ENCODE results near the gene CHKA.
"Not testable (repeated sequence)": the region's sequence is repeated elsewhere in the genome, so short reads cannot be mapped to it uniquely, and the experiment has no call there.

Gene CHKA

GRCh38 chr11:68113986-68114385, 7.2 kb downstream of the CHKA start:
- TF ChIP-seq Cebpa-rat (IDR thresholded peaks at IDR 0.05), result no peak
- Histone ChIP-seq H3K9ac (0 out of 22 replicates have a peak overlapping the region, but pooled peaks of 2 of the 11 experiments have one; percentile 23 to 26), H4K20me1 (peaks cover 34 to 99% (median 67%) of the 10 kb centered on the region in 11 experiments; a peak in 20 of 22 replicates)

GRCh38 chr11:68107689-68108088, 13.5 kb downstream of the CHKA start:
- no peak for TF ChIP-seq Cebpa-rat (IDR thresholded peaks at IDR 0.05)
- peaks cover 11 to 48% (median 21%) of the 10 kb centered on the region in 11 experiments; a peak in 20 of 22 replicates for H3K36me3 ChIP-seq
- H3K9ac ChIP-seq, result no peak overlapping the region
- H3K4me2 ChIP-seq, result peak overlapping the region in 2 of 11 experiments; percentile 15 to 23; a peak in 3 of 22 replicates
- H3K4me1 ChIP-seq, result peaks cover 0 to 33% (median 10%) of the 10 kb centered on the region in 10 experiments; a peak in 10 of 20 replicates
- peaks cover 29 to 98% (median 58%) of the 10 kb centered on the region in 11 experiments; a peak in 19 of 22 replicates for H4K20me1 ChIP-seq
- no peak overlapping the region for H3K4me3 ChIP-seq
- H3K27me3 ChIP-seq, result no peaks in the 10 kb centered on the region
- H3K9me3 ChIP-seq (replicated peaks in 1 of 11), result peaks cover 0 to 8% (median 4%) of the 10 kb centered on the region in 11 experiments; a peak in 9 of 22 replicates
- no peak overlapping the region for H3K27ac ChIP-seq

More at GRCh38 chr11:68113986-68114385, 7.2 kb downstream of the CHKA start:
- Histone ChIP-seq H3K4me3 (no peak overlapping the region), H3K4me2 (peak overlapping the region in 3 of 11 experiments; percentile 47 to 95 (median 91); a peak in 6 of 22 replicates), H3K36me3 (peaks cover 0 to 62% (median 38%) of the 10 kb centered on the region in 11 experiments; a peak in 17 of 22 replicates), H3K27ac (peak overlapping the region in 3 of 11 experiments; percentile 12 to 58 (median 31); a peak in 1 of 22 replicates), H3K4me1 (peaks cover 14 to 77% (median 29%) of the 10 kb centered on the region in 10 experiments), H3K9me3 (replicated peaks in 1 of 11) (no peaks in the 10 kb centered on the region), H3K27me3 (no peaks in the 10 kb centered on the region)

- no peak overlapping the region for H3K4me3 ChIP-seq
- H3K4me1 ChIP-seq, result peaks cover 0 to 34% (median 11%) of the 10 kb centered on the region in 10 experiments; a peak in 14 of 20 replicates
- peaks cover 11 to 46% (median 22%) of the 10 kb centered on the region in 11 experiments; a peak in 20 of 22 replicates for H3K36me3 ChIP-seq
- H3K9me3 ChIP-seq (replicated peaks in 1 of 11), result peaks cover 0 to 14% (median 9%) of the 10 kb centered on the region in 11 experiments; a peak in 9 of 22 replicates
- no peak for TF ChIP-seq Cebpa-rat (IDR thresholded peaks at IDR 0.05)
- peaks cover 29 to 99% (median 58%) of the 10 kb centered on the region in 11 experiments; a peak in 19 of 22 replicates for H4K20me1 ChIP-seq
- no peaks in the 10 kb centered on the region for H3K27me3 ChIP-seq
- H3K9ac ChIP-seq, result no peak overlapping the region
- no peak overlapping the region for H3K4me2 ChIP-seq
- no peak overlapping the region for H3K27ac ChIP-seq
Observed at GRCh38 chr11:68106165-68106940, 14.8 kb downstream of the CHKA start.

GRCh38 chr11:68099474-68100405, 21.4 kb downstream of the CHKA start:
- peak overlapping the region; percentile 26 to 71 (median 55) for H3K4me2 ChIP-seq
- peaks cover 20 to 32% (median 24%) of the 10 kb centered on the region in 10 experiments for H3K4me1 ChIP-seq
- H3K9me3 ChIP-seq (replicated peaks in 1 of 11), result peaks cover 0 to 14% (median 9%) of the 10 kb centered on the region in 11 experiments; a peak in 9 of 22 replicates
- H3K4me3 ChIP-seq, result no peak overlapping the region
- no peak for TF ChIP-seq Cebpa-rat (IDR thresholded peaks at IDR 0.05)
- peak overlapping the region in 2 of 11 experiments; percentile 2 to 54; a peak in 2 of 22 replicates for H3K27ac ChIP-seq
- peaks cover 9 to 87% (median 45%) of the 10 kb centered on the region in 11 experiments; a peak in 16 of 22 replicates for H4K20me1 ChIP-seq
- no peaks in the 10 kb centered on the region for H3K27me3 ChIP-seq
- H3K36me3 ChIP-seq, result peaks cover 11 to 43% (median 28%) of the 10 kb centered on the region in 11 experiments
- peak overlapping the region in 7 of 11 experiments; percentile 7 to 41 (median 14); a peak in 6 of 22 replicates for H3K9ac ChIP-seq

GRCh38 chr11:68099057-68099456, 22.1 kb downstream of the CHKA start:
- Histone ChIP-seq H3K27me3 (no peaks in the 10 kb centered on the region), H3K4me2 (peak overlapping the region in 10 of 11 experiments; percentile 26 to 71 (median 58); a peak in 16 of 22 replicates), H3K27ac (0 out of 22 replicates have a peak overlapping the region, but pooled peaks of 1 of the 11 experiments have one; percentile 2)

GRCh38 chr11:68096962-68097361, 24.2 kb downstream of the CHKA start:
- peaks cover 13 to 39% (median 25%) of the 10 kb centered on the region in 11 experiments; a peak in 21 of 22 replicates for H3K36me3 ChIP-seq

More at GRCh38 chr11:68099057-68099456, 22.1 kb downstream of the CHKA start:
- H3K4me3 ChIP-seq, result no peak overlapping the region
- peaks cover 9 to 87% (median 44%) of the 10 kb centered on the region in 11 experiments; a peak in 16 of 22 replicates for H4K20me1 ChIP-seq
- H3K9me3 ChIP-seq (replicated peaks in 1 of 11), result peaks cover 0 to 14% (median 9%) of the 10 kb centered on the region in 11 experiments; a peak in 9 of 22 replicates
- peaks cover 20 to 32% (median 24%) of the 10 kb centered on the region in 10 experiments for H3K4me1 ChIP-seq
- TF ChIP-seq Cebpa-rat (IDR thresholded peaks at IDR 0.05), result no peak
- H3K36me3 ChIP-seq, result peaks cover 17 to 43% (median 32%) of the 10 kb centered on the region in 11 experiments
- peak overlapping the region in 4 of 11 experiments; percentile 7 to 41 (median 24); a peak in 2 of 22 replicates for H3K9ac ChIP-seq

GRCh38 chr11:68093565-68093964, 27.6 kb downstream of the CHKA start:
- no peak for TF ChIP-seq Cebpa-rat (IDR thresholded peaks at IDR 0.05)
- peaks cover 19 to 41% (median 29%) of the 10 kb centered on the region in 10 experiments for H3K4me1 ChIP-seq

More at GRCh38 chr11:68096962-68097361, 24.2 kb downstream of the CHKA start:
- Histone ChIP-seq H3K4me2 (no peak overlapping the region), H3K27me3 (no peaks in the 10 kb centered on the region), H3K9me3 (replicated peaks in 1 of 11) (peaks cover 0 to 1% (median 0%) of the 10 kb centered on the region in 11 experiments; a peak in 3 of 22 replicates), H4K20me1 (peaks cover 9 to 80% (median 38%) of the 10 kb centered on the region in 11 experiments; a peak in 16 of 22 replicates), H3K27ac (no peak overlapping the region), H3K4me3 (no peak overlapping the region), H3K9ac (0 out of 22 replicates have a peak overlapping the region, but pooled peaks of 1 of the 11 experiments have one; percentile 15), H3K4me1 (peaks cover 20 to 43% (median 30%) of the 10 kb centered on the region in 10 experiments)
- no peak for TF ChIP-seq Cebpa-rat (IDR thresholded peaks at IDR 0.05)

GRCh38 chr11:68092946-68093345, 28.2 kb downstream of the CHKA start:
- not testable (repeated sequence) for H3K27ac ChIP-seq
- H4K20me1 ChIP-seq, result peaks cover 5 to 77% (median 11%) of the 10 kb centered on the region in 11 experiments; a peak in 14 of 22 replicates

More at GRCh38 chr11:68093565-68093964, 27.6 kb downstream of the CHKA start:
- Histone ChIP-seq H3K9ac (no peak overlapping the region), H3K36me3 (peaks cover 17 to 46% (median 26%) of the 10 kb centered on the region in 11 experiments; a peak in 21 of 22 replicates), H3K4me3 (no peak overlapping the region), H3K9me3 (replicated peaks in 1 of 11) (no peaks in the 10 kb centered on the region), H3K27ac (no peak overlapping the region), H4K20me1 (peaks cover 6 to 78% (median 17%) of the 10 kb centered on the region in 11 experiments; a peak in 14 of 22 replicates), H3K4me2 (no peak overlapping the region), H3K27me3 (no peaks in the 10 kb centered on the region)

More at GRCh38 chr11:68092946-68093345, 28.2 kb downstream of the CHKA start:
- not testable (repeated sequence) for H3K9me3 ChIP-seq (replicated peaks in 1 of 11); H3K4me2 ChIP-seq; H3K9ac ChIP-seq; H3K4me3 ChIP-seq; H3K27me3 ChIP-seq
- Histone ChIP-seq H3K4me1 (peaks cover 19 to 37% (median 29%) of the 10 kb centered on the region in 10 experiments), H3K36me3 (peaks cover 17 to 52% (median 29%) of the 10 kb centered on the region in 11 experiments; a peak in 21 of 22 replicates)

Measured in BLaER1 treated with 17β-estradiol and CSF1 and Interleukin-3, amounts not matched to agents 10 nM and 100 nM (cell line).